ENCODE measurements around the gene DBP. TPM values are rescaled to one million over a fixed set of nuclear protein-coding genes. Genes with fewer than 3 reads are reported as not detected.

DBP gene
- total RNA-seq, 1 experiment from 2014 or later, result 12.0 TPM

DNA sequence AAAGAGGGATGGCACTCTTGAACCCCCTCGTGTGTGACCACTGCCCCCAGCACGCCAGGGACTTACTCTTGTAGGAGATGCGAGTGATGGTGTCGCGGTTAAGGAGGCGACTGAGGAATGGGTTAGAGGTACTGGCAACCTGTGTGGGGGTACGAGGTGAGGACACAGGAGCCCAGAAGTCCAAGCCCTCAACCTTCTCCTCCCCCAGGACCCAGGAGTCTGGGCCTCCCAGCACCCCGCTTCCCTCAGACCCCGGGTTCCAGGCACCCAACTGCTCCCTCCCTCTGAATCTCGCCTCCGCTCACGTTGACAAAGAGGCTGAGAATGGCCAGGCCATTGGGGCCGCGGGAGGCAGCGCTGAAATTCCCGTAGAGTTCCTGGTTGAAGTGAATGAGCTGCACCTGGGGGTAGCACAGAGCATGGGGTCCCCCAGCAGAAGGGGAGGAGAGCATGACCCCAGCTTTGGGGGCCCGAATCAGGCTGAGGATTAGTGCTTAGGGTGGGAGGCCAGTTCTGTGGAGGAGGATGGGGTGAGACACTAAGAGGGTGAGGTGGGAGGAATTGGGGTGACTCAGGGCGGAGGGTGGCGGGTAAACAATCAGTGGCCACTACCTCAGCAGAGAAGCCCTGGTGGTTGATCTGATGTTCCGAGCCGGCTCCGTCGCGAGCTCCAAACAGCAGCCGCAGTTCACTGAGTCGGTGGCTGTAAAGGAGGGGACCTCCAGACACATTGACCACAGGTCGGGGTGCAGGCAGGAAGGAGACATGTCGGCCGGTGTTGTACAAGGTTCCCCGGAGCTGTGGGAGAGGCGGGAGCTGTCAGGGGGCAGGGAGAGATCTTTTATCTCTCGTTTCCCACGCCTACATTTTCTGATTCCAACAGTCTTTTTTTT, 2.5 kb upstream of the DBP start:
- ChIA-PET CTCF (interaction anchor here (0.7 to 0.8 kb wide), 2 partner anchors 108 to 148 kb away, joined by 3 to 6 read pairs; no protein-coding TSS in a partner anchor), POLR2A (interaction anchor here (1.0 kb wide), 1 partner anchor 9 kb away, joined by 3 read pairs; no protein-coding TSS in a partner anchor)
- Mint-ChIP-seq H3K4me3 (peak overlapping the region; percentile 81), H3K9me3 (no peaks in the 10 kb centered on the region), H3K27me3 (ENCODE audit: low read depth) (peaks cover 15% of the 10 kb centered on the region), H3K4me1 (peaks cover 34% of the 10 kb centered on the region), H3K27ac (peak overlapping the region; percentile 89), H3K36me3 (peaks cover 9% of the 10 kb centered on the region; the same call in 1 of the 2 replicates)
- ATAC-seq (no peak), DNase-seq (ENCODE audit: low spot score) (no peak)
- TF ChIP-seq NR2C2 (CRISPR knock-in tag; IDR thresholded peaks at IDR 0.05) (no peak), CREM (CRISPR knock-in tag; IDR thresholded peaks at IDR 0.05) (no peak)

DNA sequence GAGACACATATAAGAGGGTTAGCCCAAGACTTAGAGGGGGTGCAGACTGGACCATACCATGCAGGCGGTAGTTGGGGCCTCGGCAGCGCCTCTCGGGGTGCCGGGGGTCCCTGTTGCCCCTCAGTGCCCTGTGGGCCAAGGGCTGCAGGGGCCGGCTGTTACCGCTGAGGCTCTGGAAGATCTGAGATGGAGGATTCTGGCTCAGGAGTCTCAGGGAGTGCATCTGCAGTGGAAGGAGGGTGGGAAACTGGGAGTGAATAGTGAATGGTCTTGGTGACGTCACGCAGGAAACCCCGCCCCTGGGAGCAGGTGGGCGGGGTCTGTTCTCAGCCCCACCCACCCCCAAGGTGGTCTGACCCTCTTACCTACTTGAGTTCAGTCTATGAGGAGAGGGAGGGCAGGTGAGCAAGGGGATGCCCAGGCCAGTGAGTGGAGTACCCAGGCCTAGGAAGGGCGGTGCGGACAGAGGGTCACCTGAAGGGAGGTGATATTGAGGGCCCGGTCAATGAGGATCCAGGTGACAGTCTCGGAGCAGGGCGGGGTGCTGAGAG, 1.7 kb upstream of the DBP start:
- H3K4me1 Mint-ChIP-seq, result peaks cover 34% of the 10 kb centered on the region
- ATAC-seq, result no peak
- CTCF ChIA-PET, result interaction anchor here (1.6 kb wide), 1 partner anchor 174 kb away, joined by 4 read pairs; no protein-coding TSS in a partner anchor
- POLR2A ChIA-PET, result interaction anchor here (1.0 kb wide), 1 partner anchor 8 kb away, joined by 3 read pairs; no protein-coding TSS in a partner anchor
- H3K27ac Mint-ChIP-seq, result peak overlapping the region; percentile 95
- H3K36me3 Mint-ChIP-seq, result peaks cover 9% of the 10 kb centered on the region; the same call in 1 of the 2 replicates
- no peak for TF ChIP-seq AFF4 (CRISPR knock-in tag; IDR thresholded peaks at IDR 0.05; ENCODE audit: borderline replicate concordance)
- TF ChIP-seq NFE2L1 (CRISPR knock-in tag; IDR thresholded peaks at IDR 0.05), result no peak
- no peak for TF ChIP-seq RELA (CRISPR knock-in tag; IDR thresholded peaks at IDR 0.05; ENCODE audit: borderline replicate concordance)
- no peak for TF ChIP-seq FOXP1 (CRISPR knock-in tag; IDR thresholded peaks at IDR 0.05; ENCODE audit: borderline replicate concordance)
- TF ChIP-seq RORB (CRISPR knock-in tag; IDR thresholded peaks at IDR 0.05), result no peak
- TF ChIP-seq STAT6 (CRISPR knock-in tag; conservative IDR thresholded peaks at IDR 0.05; ENCODE audit: low read depth), result no peak
- TF ChIP-seq ARID4B (CRISPR knock-in tag; IDR thresholded peaks at IDR 0.05; ENCODE audit: borderline replicate concordance), result no peak
- TF ChIP-seq ERG (CRISPR knock-in tag; IDR thresholded peaks at IDR 0.05), result no peak
- TF ChIP-seq GABPB1 (CRISPR knock-in tag; IDR thresholded peaks at IDR 0.05), result no peak
- TF ChIP-seq, protein P1, sequence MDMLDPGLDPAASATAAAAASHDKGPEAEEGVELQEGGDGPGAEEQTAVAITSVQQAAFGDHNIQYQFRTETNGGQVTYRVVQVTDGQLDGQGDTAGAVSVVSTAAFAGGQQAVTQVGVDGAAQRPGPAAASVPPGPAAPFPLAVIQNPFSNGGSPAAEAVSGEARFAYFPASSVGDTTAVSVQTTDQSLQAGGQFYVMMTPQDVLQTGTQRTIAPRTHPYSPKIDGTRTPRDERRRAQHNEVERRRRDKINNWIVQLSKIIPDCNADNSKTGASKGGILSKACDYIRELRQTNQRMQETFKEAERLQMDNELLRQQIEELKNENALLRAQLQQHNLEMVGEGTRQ (CRISPR knock-in tag; IDR thresholded peaks at IDR 0.05), result no peak
- no peak for TF ChIP-seq ATF1 (CRISPR knock-in tag; IDR thresholded peaks at IDR 0.05)
- TF ChIP-seq SMAD4 (CRISPR knock-in tag; IDR thresholded peaks at IDR 0.05), result no peak
- no peak for TF ChIP-seq ZNF671 (CRISPR knock-in tag; IDR thresholded peaks at IDR 0.05)
- no peak for TF ChIP-seq CDX4 (CRISPR knock-in tag; IDR thresholded peaks at IDR 0.05; ENCODE audit: borderline replicate concordance)
- TF ChIP-seq SMAD3 (CRISPR knock-in tag; IDR thresholded peaks at IDR 0.05; ENCODE audit: borderline replicate concordance), result no peak
- DNase-seq (ENCODE audit: low spot score), result peak; percentile 68
- H3K27me3 Mint-ChIP-seq (ENCODE audit: low read depth), result peaks cover 15% of the 10 kb centered on the region
- H3K9me3 Mint-ChIP-seq, result no peaks in the 10 kb centered on the region
- peak overlapping the region; percentile 81 for H3K4me3 Mint-ChIP-seq

Measured in WTC11 (cell line).